Endothelial cell (in vitro differentiated cells): ENCODE data around the gene MAT2A. TPM values are rescaled to one million over a fixed set of nuclear protein-coding genes. Genes with fewer than 3 reads are reported as not detected.

Experiments
- DNase-seq: peaks from one replicate; pipeline ENCODE4 v3.0.0; 2021; ENCODE audit warnings: low spot score
- H3K27ac Mint-ChIP-seq: one replicate; pipeline ENCODE4 v1.8.0; 2021; ENCODE audit warnings: mixed read lengths, inconsistent platforms; ENCODE audit not compliant: unreplicated experiment
- H3K27me3 Mint-ChIP-seq: one replicate; pipeline ENCODE4 v1.8.0; 2021; ENCODE audit warnings: mild to moderate bottlenecking, moderate library complexity, mixed read lengths, inconsistent platforms; ENCODE audit not compliant: unreplicated experiment
- H3K36me3 Mint-ChIP-seq: one replicate; pipeline ENCODE4 v1.8.0; 2021; ENCODE audit warnings: mild to moderate bottlenecking, low read depth, mixed read lengths, inconsistent platforms; ENCODE audit not compliant: unreplicated experiment
- H3K4me1 Mint-ChIP-seq: one replicate; pipeline ENCODE4 v1.8.0; 2021; ENCODE audit warnings: mild to moderate bottlenecking, mixed read lengths, inconsistent platforms; ENCODE audit not compliant: unreplicated experiment
- H3K4me3 Mint-ChIP-seq: one replicate; pipeline ENCODE4 v1.8.0; 2021; ENCODE audit warnings: mild to moderate bottlenecking, mixed read lengths, inconsistent platforms; ENCODE audit not compliant: unreplicated experiment
- H3K9me3 Mint-ChIP-seq: one replicate; pipeline ENCODE4 v1.8.0; 2021; ENCODE audit warnings: mixed read lengths, inconsistent platforms; ENCODE audit not compliant: unreplicated experiment
- CTCF ChIP-seq: fragments of 200-600 bp; sonication (generic); IDR thresholded peaks from one replicate; pipeline ENCODE4 v1.5.0; 2021; ENCODE audit warnings: antibody characterized with exemption; ENCODE audit not compliant: unreplicated experiment
- total RNA-seq: library from RNA; stranded (reverse); fragmentation: NEBNext Ultra II Directional; extraction: Animal tissue kit (Norgen Biotek cat#: 25700); gene quantifications from one replicate; pipeline ENCODE4 v1.2.1, GENCODE V29; 2021; ENCODE audit not compliant: unreplicated experiment

MAT2A gene
- total RNA-seq, 1 donor from 2014 or later, result 151 TPM

GRCh38 chr2:85537600-85538506 is 1.1 kb upstream of the MAT2A start:
- peaks cover 28% of the 10 kb centered on the region for H3K36me3 Mint-ChIP-seq
- DNase-seq, result peak; percentile 45
- H3K27ac Mint-ChIP-seq, result peak overlapping the region; percentile 98
- H3K4me1 Mint-ChIP-seq, result peaks cover 46% of the 10 kb centered on the region
- H3K4me3 Mint-ChIP-seq, result peak overlapping the region; percentile 94
- no peak for TF ChIP-seq CTCF
- H3K27me3 Mint-ChIP-seq, result peaks cover 14% of the 10 kb centered on the region
- no peaks in the 10 kb centered on the region for H3K9me3 Mint-ChIP-seq

GRCh38 chr2:85539361-85540132 is 579 bp downstream of the MAT2A start:
- peak; percentile 61 for DNase-seq
- Mint-ChIP-seq H3K36me3 (peaks cover 41% of the 10 kb centered on the region), H3K9me3 (no peaks in the 10 kb centered on the region), H3K4me3 (peak overlapping the region; percentile 98), H3K27me3 (peaks cover 15% of the 10 kb centered on the region), H3K4me1 (peaks cover 56% of the 10 kb centered on the region), H3K27ac (peak overlapping the region; percentile 92)
- no peak for TF ChIP-seq CTCF

GRCh38 chr2:85540133-85540648 is 1.2 kb downstream of the MAT2A start:
- Mint-ChIP-seq H3K4me1 (peaks cover 52% of the 10 kb centered on the region), H3K36me3 (peaks cover 44% of the 10 kb centered on the region)

GRCh38 chr2:85541262-85541661 is 2.3 kb downstream of the MAT2A start:
- no peak for DNase-seq
- Mint-ChIP-seq H3K36me3 (peaks cover 44% of the 10 kb centered on the region), H3K27me3 (peaks cover 15% of the 10 kb centered on the region), H3K27ac (no peak overlapping the region), H3K4me1 (peaks cover 52% of the 10 kb centered on the region), H3K9me3 (no peaks in the 10 kb centered on the region), H3K4me3 (peak overlapping the region; percentile 98)
- TF ChIP-seq CTCF, result no peak

More at GRCh38 chr2:85540133-85540648, 1.2 kb downstream of the MAT2A start:
- Mint-ChIP-seq H3K27me3 (peaks cover 15% of the 10 kb centered on the region), H3K4me3 (peak overlapping the region; percentile 98), H3K27ac (peak overlapping the region; percentile 91), H3K9me3 (no peaks in the 10 kb centered on the region)
- TF ChIP-seq CTCF, result no peak
- no peak for DNase-seq
